GM12878 (cell line): Measurements from ENCODE around the gene F11. TPM values are rescaled to one million over a fixed set of nuclear protein-coding genes. Genes with fewer than 3 reads are reported as not detected.

Experiments
- ATAC-seq: fragments of 200-7000 bp; cut with Tn5 transposase; 3 replicates; pipeline ENCODE4 v1.9.1; 2020; ENCODE audit warnings: mild to moderate bottlenecking, moderate library complexity
- BruUV-seq: library from RNA; stranded (reverse); fragments of 400-500 nt; replicated peaks from 2 replicates; lab custom pipeline; 2021; lab: Mats Ljungman, UMichigan
- CTCF ChIA-PET: fragments of 300-600 bp; sonication (Branson Sonifier 250); formaldehyde crosslinking; extraction: SDS; loops from one replicate; lab custom pipeline; 2021; ENCODE audit warnings: inconsistent platforms; lab: Yijun Ruan, JAX
- POLR2A ChIA-PET: fragments of 350-600 bp; formaldehyde crosslinking; extraction: SDS; loops from one replicate; lab custom pipeline; 2021; ENCODE audit warnings: inconsistent platforms; lab: Charles Lee
- RAD21 ChIA-PET: fragments of 300-600 bp; sonication (Branson Sonifier 250); formaldehyde crosslinking; loops from one replicate; lab custom pipeline; 2023; ENCODE audit warnings: antibody characterized with exemption; ENCODE audit not compliant: unreplicated experiment; lab: Charles Lee
- SMC1A ChIA-PET: fragments of 300-600 bp; sonication (Branson Sonifier 250); formaldehyde crosslinking; loops from one replicate; lab custom pipeline; 2023; ENCODE audit not compliant: unreplicated experiment, uncharacterized antibody; lab: Charles Lee
- DNase-seq: peaks from one replicate; pipeline ENCODE4 v3.0.0-alpha.2; 2011; ENCODE audit warnings: low read depth, low spot score
- FAIRE-seq: peaks from 3 replicates; lab custom pipeline; 2011; peaks lifted over from hg19 to GRCh38; lab: Jason Lieb, UNC
- H2AFZ ChIP-seq: 2 replicates; pipeline ENCODE4 v1.6.0; 2011; ENCODE audit warnings: low read depth, low read length, control low read depth; ENCODE audit not compliant: control insufficient read depth
- H3K27ac ChIP-seq: 2 replicates; pipeline ENCODE4 v1.5.1; 2011; ENCODE audit warnings: control low read depth; ENCODE audit not compliant: control insufficient read depth, insufficient read depth
- H3K27me3 ChIP-seq, 2 experiments: replicated peaks in 1 of 2; 2 replicates each; pipeline versions ENCODE4 v1.6.0 to v1.6.1; 2011; ENCODE audit warnings: low read length in 1 of 2; ENCODE audit not compliant: control insufficient read depth in 2 of 2, insufficient read depth in 2 of 2
- H3K36me3 ChIP-seq, 2 experiments: 2 replicates each; pipeline ENCODE4 v1.5.1; 2011; ENCODE audit warnings: low read length in 1 of 2; ENCODE audit not compliant: control insufficient read depth in 2 of 2, insufficient read depth in 2 of 2
- H3K4me1 ChIP-seq: 2 replicates; pipeline ENCODE4 v1.6.1; 2011; ENCODE audit warnings: mild to moderate bottlenecking, low read length, moderate library complexity, mixed read lengths; ENCODE audit not compliant: control insufficient read depth, insufficient read depth
- H3K4me2 ChIP-seq: 2 replicates; pipeline ENCODE4 v1.6.0; 2011; ENCODE audit warnings: control low read depth; ENCODE audit not compliant: control insufficient read depth, insufficient read depth
- H3K4me3 ChIP-seq: fragments of 200-600 bp; sonication (generic); 2 replicates; pipeline ENCODE4 v1.5.1; 2016
- H3K79me2 ChIP-seq: 2 replicates; pipeline ENCODE4 v1.6.0; 2011; ENCODE audit warnings: low read length; ENCODE audit not compliant: control insufficient read depth, insufficient read depth
- H3K9ac ChIP-seq: 2 replicates; pipeline ENCODE4 v1.8.0; 2011; ENCODE audit warnings: low read length, control low read depth, mixed read lengths; ENCODE audit not compliant: control insufficient read depth, insufficient read depth
- H3K9me3 ChIP-seq: replicated peaks from 3 replicates; pipeline ENCODE4 v1.5.1; 2011; ENCODE audit warnings: mild to moderate bottlenecking, low read length; ENCODE audit not compliant: control insufficient read depth, insufficient read depth
- H4K20me1 ChIP-seq: 2 replicates; pipeline ENCODE4 v1.6.0; 2011; ENCODE audit not compliant: control insufficient read depth, insufficient read depth
- BRCA1 ChIP-seq: IDR thresholded peaks from 2 replicates; pipeline ENCODE4 v1.6.1; 2011; ENCODE audit warnings: low read depth, low read length, improper control_type of control experiment
- ELK1 ChIP-seq: IDR thresholded peaks from 2 replicates; pipeline ENCODE4 v1.6.1; 2012; ENCODE audit warnings: low read depth, low read length, improper control_type of control experiment
- HDGF ChIP-seq: fragments of 450-650 bp; IDR thresholded peaks from 2 replicates; pipeline ENCODE4 v1.6.1; 2016; ENCODE audit warnings: antibody characterized with exemption
- IKZF1 ChIP-seq: fragments of 450-650 bp; conservative IDR thresholded peaks from 2 replicates; pipeline ENCODE4 v1.6.1; 2017; ENCODE audit warnings: antibody characterized with exemption, mild to moderate bottlenecking
- KDM1A ChIP-seq: fragments of 200-600 bp; sonication (generic); IDR thresholded peaks from 2 replicates; pipeline ENCODE4 v1.6.1; 2016; ENCODE audit warnings: borderline replicate concordance
- MYC ChIP-seq: IDR thresholded peaks from 2 replicates; pipeline ENCODE4 v1.6.1; 2011; ENCODE audit warnings: mild to moderate bottlenecking, low read length, moderate library complexity, inconsistent platforms; ENCODE audit not compliant: insufficient read depth, insufficient replicate concordance, insufficient read length, severe bottlenecking
- NR2F1 ChIP-seq: fragments of 450-650 bp; conservative IDR thresholded peaks from 2 replicates; pipeline ENCODE4 v1.6.1; 2017; ENCODE audit warnings: mild to moderate bottlenecking
- YY1 ChIP-seq: IDR thresholded peaks from 2 replicates; pipeline ENCODE4 v1.6.1; 2011; ENCODE audit warnings: low read depth, mild to moderate bottlenecking, low read length
- WGBS: methylation state at CpG from one replicate; pipeline ENCODE4 v1.1.6; 2016; ENCODE audit warnings: low lambda C conversion rate; ENCODE audit not compliant: insufficient replicate concordance, insufficient coverage; ENCODE audit errors: missing lambda C conversion rate; 5-methylcytosine and 5-hydroxymethylcytosine counted together
- in situ Hi-C: fragments of 300-500 bp; cut with MboI; formaldehyde crosslinking; loops from 9 replicates; pipeline ENCODE4 v1.14.3; 2018; ENCODE audit warnings: mixed read lengths
- intact Hi-C: fragments of 100-400 bp; cut with micrococcal nuclease; formaldehyde crosslinking; loops from one replicate; pipeline ENCODE4 v1.14.2; 2022; ENCODE audit not compliant: unreplicated experiment
- polyA plus RNA-seq, 11 experiments: library from polyadenylated mRNA; depleted of rRNA in 4 of 11; unstranded in 6 of 11; stranded (reverse) in 5 of 11; fragments of >200 nt; fragmentation: Nextera tagmentation in 4 of 11; fragmentation: Illumina TruSeq in 1 of 11; extraction: Ambion mirVana in 4 of 11; extraction: Trizol in 1 of 11; gene quantifications; 1 replicate in 1 of 11; 2 replicates in 10 of 11; pipeline versions ENCODE4 v1.2.1 to v1.2.3, GENCODE V29; 2011 to 2016; ENCODE audit warnings: inconsistent platforms in 2 of 11, missing spikeins in 2 of 11, low read depth in 1 of 11
- total RNA-seq, 4 experiments: library from RNA; depleted of rRNA in 3 of 4; stranded (reverse); fragments of >200 nt in 3 of 4; fragmentation: Illumina TruSeq in 1 of 4; extraction: Trizol in 1 of 4; gene quantifications; 2 replicates each; pipeline versions ENCODE4 v1.2.1 to v1.2.3, GENCODE V29; 2013 to 2021

Gene F11
- total and polyA plus RNA-seq, 10 of the 15 experiments (the other 5 are each of a cell fraction or from before 2014, with no cell fraction given): not detected

GRCh38 chr4:186225848-186226247 lies 40.1 kb upstream of the F11 start (continued):
- TF ChIP-seq IKZF1: no peak
- no peak for TF ChIP-seq HDGF
- no peak for TF ChIP-seq YY1
- TF ChIP-seq NR2F1: no peak
- no peak for TF ChIP-seq BRCA1
- no peak for TF ChIP-seq KDM1A

DNA sequence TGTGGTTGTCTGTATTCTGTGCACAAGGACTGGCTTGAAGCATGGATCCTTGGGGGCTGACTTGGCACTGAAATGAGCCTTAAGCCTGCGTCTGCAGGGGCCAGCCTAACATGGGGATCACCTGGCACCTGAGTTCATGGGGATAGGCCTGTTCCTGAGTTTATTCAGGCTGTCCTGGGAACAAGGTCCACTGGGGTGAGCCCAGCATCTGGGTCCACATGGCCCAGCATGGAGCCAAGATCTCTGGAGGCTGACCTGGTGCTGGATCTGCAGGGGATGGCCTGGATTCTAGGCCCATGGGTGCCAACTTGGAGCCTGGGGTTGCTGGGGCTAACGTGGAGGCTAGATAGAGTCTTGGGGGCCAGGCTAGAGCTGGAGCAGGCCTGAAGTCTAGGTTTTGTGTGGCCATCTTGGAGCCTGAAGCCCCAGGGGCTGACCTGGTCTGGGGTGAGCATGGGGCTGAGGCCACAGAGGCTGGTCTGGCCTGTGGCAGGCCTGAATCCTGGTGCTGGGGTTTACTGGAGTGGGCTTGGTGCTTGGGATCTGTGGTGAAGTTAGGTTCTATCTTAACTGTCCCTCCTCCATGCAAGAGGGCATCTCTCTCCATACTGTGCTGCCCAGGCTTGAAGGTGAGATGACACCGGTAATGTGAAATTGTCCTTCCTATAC lies 39.3 kb upstream of the F11 start:
- BruUV-seq: no TSS peak
- no peaks in the 10 kb centered on the region for H3K36me3 ChIP-seq
- intact Hi-C loops: no loop called here
- FAIRE-seq: no peak
- no peak for ATAC-seq
- RAD21 ChIA-PET: no interaction called here
- no peak overlapping the region for H3K4me2 ChIP-seq
- H3K9ac ChIP-seq: no peak overlapping the region
- in situ Hi-C loops: no loop called here
- H3K27me3 ChIP-seq: no peaks in the 10 kb centered on the region
- CTCF ChIA-PET: no interaction called here
- WGBS: 56% methylated on average over 3 of the region's 3 CpGs
- H3K4me1 ChIP-seq: no peaks in the 10 kb centered on the region
- no peaks in the 10 kb centered on the region for H3K9me3 ChIP-seq
- no peak for DNase-seq
- no peak overlapping the region for H3K4me3 ChIP-seq
- H2AFZ ChIP-seq: no peak overlapping the region
- POLR2A ChIA-PET: no interaction called here
- SMC1A ChIA-PET: no interaction called here
- no peaks in the 10 kb centered on the region for H3K79me2 ChIP-seq
- no peak overlapping the region for H3K27ac ChIP-seq
- H4K20me1 ChIP-seq: no peaks in the 10 kb centered on the region
- TF ChIP-seq MYC (no peak), ELK1 (no peak)
